A549 (cell line): ENCODE data around the gene DGUOK. TPM values are rescaled to one million over a fixed set of nuclear protein-coding genes. Genes with fewer than 3 reads are reported as not detected.

ENCODE experiments used
- ATAC-seq, 2 experiments: fragments of 200-7000 bp in 1 of 2; fragments of >200 bp in 1 of 2; cut with Nextera tagmentation in 1 of 2; cut with Tn5 transposase in 1 of 2; 3 replicates each; pipeline versions ENCODE4 v1.8.0 to v1.9.1; 2018 to 2020; ENCODE audit warnings: mild to moderate bottlenecking in 1 of 2, moderate library complexity in 1 of 2
- CTCF ChIA-PET: fragments of 300-600 bp; sonication (Branson Sonifier 250); formaldehyde crosslinking; extraction: SDS; loops from one replicate; lab custom pipeline; 2021; ENCODE audit warnings: antibody characterized with exemption, inconsistent platforms; lab: Yijun Ruan, JAX
- POLR2A ChIA-PET: fragments of 350-600 bp; formaldehyde crosslinking; extraction: SDS; loops from one replicate; lab custom pipeline; 2021; ENCODE audit warnings: antibody characterized with exemption, inconsistent platforms; lab: Yijun Ruan, JAX
- DNase-seq, 2 experiments: peaks; one replicate each; pipeline versions ENCODE4 v3.0.0 to v3.0.0-alpha.2; 2011 to 2016; ENCODE audit warnings: low read depth in 1 of 2, low spot score in 1 of 2
- FAIRE-seq: peaks from 2 replicates; lab custom pipeline; 2011; peaks lifted over from hg19 to GRCh38; lab: Jason Lieb, UNC
- H3K27ac ChIP-seq, 2 experiments: fragments of >200 bp; sonication (Bioruptor Twin); formaldehyde crosslinking; 3 replicates each; pipeline ENCODE4 v1.5.1; 2016 to 2017
- H3K4me1 ChIP-seq: fragments of >200 bp; sonication (Bioruptor Twin); formaldehyde crosslinking; 3 replicates; pipeline ENCODE4 v1.6.1; 2016
- H3K4me2 ChIP-seq: fragments of >200 bp; sonication (Bioruptor Twin); formaldehyde crosslinking; 3 replicates; pipeline ENCODE4 v1.6.1; 2016
- H3K4me3 ChIP-seq: fragments of >200 bp; sonication (Bioruptor Twin); formaldehyde crosslinking; 3 replicates; pipeline ENCODE4 v1.5.1; 2016
- H3K9me3 ChIP-seq: fragments of >200 bp; sonication (Bioruptor Twin); formaldehyde crosslinking; 3 replicates; pipeline ENCODE4 v1.6.1; 2016
- CEBPB ChIP-seq, 2 experiments: fragments of >200 bp in 1 of 2; sonication (Bioruptor Twin) in 1 of 2; formaldehyde crosslinking in 1 of 2; IDR thresholded peaks; 2 replicates each; pipeline ENCODE4 v1.6.1; 2012 to 2016
- CHD2 ChIP-seq: fragments of 150-350 bp; IDR thresholded peaks from 2 replicates; pipeline ENCODE4 v1.6.1; 2014; ENCODE audit warnings: low read length; ENCODE audit not compliant: partially characterized antibody
- CHD4 ChIP-seq: fragments of 200-600 bp; sonication (generic); IDR thresholded peaks from 2 replicates; pipeline ENCODE4 v1.6.1; 2016; ENCODE audit warnings: antibody characterized with exemption, mild to moderate bottlenecking, borderline replicate concordance
- ESRRA ChIP-seq: fragments of 150-350 bp; IDR thresholded peaks from 2 replicates; pipeline ENCODE4 v1.6.1; 2014; ENCODE audit warnings: mild to moderate bottlenecking, low read length, borderline replicate concordance
- FOSB ChIP-seq: fragments of 250-450 bp; sonication (Bioruptor Pico); IDR thresholded peaks from 2 replicates; pipeline ENCODE4 v1.5.0; 2020; ENCODE audit warnings: mild to moderate bottlenecking, moderate library complexity
- HDAC2 ChIP-seq: fragments of 200-600 bp; sonication (generic); IDR thresholded peaks from 2 replicates; pipeline ENCODE4 v1.6.1; 2016
- HOXB13 ChIP-seq: fragments of 250-450 bp; sonication (Bioruptor Pico); IDR thresholded peaks from 2 replicates; pipeline ENCODE4 v1.5.0; 2020; ENCODE audit warnings: low read depth, mild to moderate bottlenecking, moderate library complexity
- HOXB5 ChIP-seq: fragments of 250-450 bp; sonication (Bioruptor Pico); IDR thresholded peaks from 2 replicates; pipeline ENCODE4 v1.5.0; 2020; ENCODE audit warnings: mild to moderate bottlenecking, moderate library complexity
- KDM1A ChIP-seq: fragments of 200-600 bp; sonication (generic); IDR thresholded peaks from 2 replicates; pipeline ENCODE4 v1.6.1; 2016; ENCODE audit warnings: low read depth, mild to moderate bottlenecking
- KDM5A ChIP-seq: fragments of 200-600 bp; sonication (generic); IDR thresholded peaks from 2 replicates; pipeline ENCODE4 v1.6.1; 2016; ENCODE audit warnings: antibody characterized with exemption, mild to moderate bottlenecking
- NPAS2 ChIP-seq: fragments of 250-450 bp; sonication (Bioruptor Pico); IDR thresholded peaks from 2 replicates; pipeline ENCODE4 v1.8.0; 2022; ENCODE audit warnings: mild to moderate bottlenecking, moderate library complexity, borderline replicate concordance
- RAD21 ChIP-seq, 2 experiments: fragments of >200 bp in 1 of 2; sonication (Bioruptor Twin) in 1 of 2; formaldehyde crosslinking in 1 of 2; IDR thresholded peaks in 1 of 2; conservative IDR thresholded peaks in 1 of 2; 2 replicates in 1 of 2; 3 replicates in 1 of 2; pipeline ENCODE4 v1.6.1; 2012 to 2018; ENCODE audit warnings: inconsistent platforms in 1 of 2
- RARB ChIP-seq: fragments of 250-450 bp; sonication (Bioruptor Pico); IDR thresholded peaks from 2 replicates; pipeline ENCODE4 v1.8.0; 2021; ENCODE audit warnings: mild to moderate bottlenecking, moderate library complexity
- RNF2 ChIP-seq: fragments of 200-600 bp; sonication (generic); IDR thresholded peaks from 2 replicates; pipeline ENCODE4 v1.6.1; 2016; ENCODE audit warnings: low read depth, mild to moderate bottlenecking, antibody characterized with exemption, moderate library complexity, borderline replicate concordance
- TP53 ChIP-seq: fragments of 250-450 bp; sonication (Bioruptor Pico); IDR thresholded peaks from 2 replicates; pipeline ENCODE4 v1.5.0; 2021; ENCODE audit warnings: mild to moderate bottlenecking, moderate library complexity
- WGBS: methylation state at CpG from one replicate; pipeline ENCODE4 v1.1.6; 2017; ENCODE audit errors: missing lambda C conversion rate; 5-methylcytosine and 5-hydroxymethylcytosine counted together
- polyA plus RNA-seq, 4 experiments: library from polyadenylated mRNA; depleted of rRNA in 3 of 4; stranded (reverse); fragments of >200 nt; fragmentation: RNase III in 1 of 4; extraction: RNeasy Plus Mini Kit Qiagen cat#74134 plus additional on column Dnase treatment in 1 of 4; gene quantifications; 2 replicates in 3 of 4; 3 replicates in 1 of 4; pipeline ENCODE4 v1.2.3, GENCODE V29; 2011 to 2017
- TF ChIP-seq, protein P1 (sequence below): fragments of >200 bp; sonication (Bioruptor Twin); formaldehyde crosslinking; IDR thresholded peaks from 3 replicates; pipeline ENCODE4 v1.5.1; 2016
- TF ChIP-seq, protein P2 (sequence below): IDR thresholded peaks from 2 replicates; pipeline ENCODE4 v1.6.1; 2012

The DGUOK gene
- polyA plus RNA-seq, 2 of the 4 experiments (the other 2 are of a cell fraction), result 128 to 145 TPM

DNA sequence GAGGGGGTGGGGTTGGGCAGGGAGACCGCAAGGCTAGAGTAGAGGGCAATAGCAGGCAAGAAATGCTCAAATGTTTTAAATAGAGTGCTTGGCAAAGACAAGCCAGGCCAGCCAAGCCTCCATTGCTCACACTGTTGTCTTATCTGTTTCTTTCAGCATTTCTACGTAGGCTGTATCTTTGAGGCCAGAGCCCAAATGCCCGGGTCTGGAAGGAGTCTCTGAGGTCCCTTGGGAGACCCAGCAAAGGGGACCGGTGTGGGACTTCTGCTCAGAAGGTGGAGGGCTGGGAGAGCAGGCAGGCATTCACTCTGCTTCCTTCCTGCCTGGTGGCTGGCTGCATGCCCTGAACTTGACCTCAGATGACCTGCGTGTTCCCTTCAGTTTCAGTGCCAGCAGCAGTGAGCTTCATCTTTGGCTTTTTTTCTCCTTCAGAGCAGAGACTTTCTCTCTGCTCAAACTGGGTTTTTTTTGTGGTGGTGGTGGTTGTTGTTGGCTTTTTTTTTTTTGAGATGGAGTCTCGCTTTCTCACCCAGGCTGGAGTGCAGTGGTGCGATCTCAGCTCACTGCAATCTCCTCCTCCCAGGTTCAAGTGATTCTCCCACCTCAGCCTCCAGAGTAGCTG is 44.3 kb downstream of the DGUOK start:
- DNase-seq (no peak), ATAC-seq (peak in 1 of 2 experiments; percentile 43; a peak in 3 of 6 replicates)
- CTCF ChIA-PET, result interaction anchor here (0.8 kb wide), 1 partner anchor 147 kb away, joined by 3 read pairs; no protein-coding TSS in a partner anchor
- Histone ChIP-seq H3K4me3 (no peak overlapping the region), H3K4me1 (peaks cover 10% of the 10 kb centered on the region; the same call in 2 of the 3 replicates), H3K27ac (peak overlapping the region in 1 of 2 experiments; percentile 37; a peak in 1 of 6 replicates), H3K4me2 (peak overlapping the region; percentile 19; the same call in 1 of the 3 replicates)
- 76% methylated on average over 7 of the region's 7 CpGs for WGBS
- POLR2A ChIA-PET, result no interaction called here
- TF ChIP-seq HDAC2, result no peak
- TF ChIP-seq, protein P1, sequence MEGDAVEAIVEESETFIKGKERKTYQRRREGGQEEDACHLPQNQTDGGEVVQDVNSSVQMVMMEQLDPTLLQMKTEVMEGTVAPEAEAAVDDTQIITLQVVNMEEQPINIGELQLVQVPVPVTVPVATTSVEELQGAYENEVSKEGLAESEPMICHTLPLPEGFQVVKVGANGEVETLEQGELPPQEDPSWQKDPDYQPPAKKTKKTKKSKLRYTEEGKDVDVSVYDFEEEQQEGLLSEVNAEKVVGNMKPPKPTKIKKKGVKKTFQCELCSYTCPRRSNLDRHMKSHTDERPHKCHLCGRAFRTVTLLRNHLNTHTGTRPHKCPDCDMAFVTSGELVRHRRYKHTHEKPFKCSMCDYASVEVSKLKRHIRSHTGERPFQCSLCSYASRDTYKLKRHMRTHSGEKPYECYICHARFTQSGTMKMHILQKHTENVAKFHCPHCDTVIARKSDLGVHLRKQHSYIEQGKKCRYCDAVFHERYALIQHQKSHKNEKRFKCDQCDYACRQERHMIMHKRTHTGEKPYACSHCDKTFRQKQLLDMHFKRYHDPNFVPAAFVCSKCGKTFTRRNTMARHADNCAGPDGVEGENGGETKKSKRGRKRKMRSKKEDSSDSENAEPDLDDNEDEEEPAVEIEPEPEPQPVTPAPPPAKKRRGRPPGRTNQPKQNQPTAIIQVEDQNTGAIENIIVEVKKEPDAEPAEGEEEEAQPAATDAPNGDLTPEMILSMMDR, result no peak
- no peak for TF ChIP-seq KDM1A
- no peak for TF ChIP-seq FOSB
- TF ChIP-seq HOXB5 (CRISPR knock-in tag), result no peak
- no peak for TF ChIP-seq CHD4
- no peak for TF ChIP-seq TP53 (CRISPR knock-in tag)
- TF ChIP-seq, all 56 proteins: peak for 0
- no peak for FAIRE-seq
- no peaks in the 10 kb centered on the region for H3K9me3 ChIP-seq

DNA sequence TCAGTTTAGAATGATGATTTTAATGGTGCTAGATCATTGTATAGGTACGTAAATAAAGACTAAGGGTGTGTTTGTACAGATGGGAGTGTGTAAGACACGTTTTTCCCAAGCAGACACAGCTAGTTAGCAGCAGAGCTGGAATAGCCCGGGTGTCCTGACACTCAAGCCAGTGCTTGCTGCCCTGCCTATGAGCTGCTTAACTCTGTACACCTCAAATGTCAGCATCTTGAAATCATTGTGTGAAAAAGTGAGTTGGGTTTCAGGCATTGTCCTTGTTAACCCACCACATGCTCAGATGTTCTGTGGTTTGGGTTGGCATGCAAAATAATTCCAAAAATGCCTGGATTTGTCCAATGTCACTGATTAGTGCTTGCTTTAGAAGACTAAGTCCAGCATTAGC is 45.0 kb downstream of the DGUOK start:
- Histone ChIP-seq H3K4me2 (no peak overlapping the region), H3K4me1 (peaks cover 10% of the 10 kb centered on the region; the same call in 2 of the 3 replicates), H3K27ac (no peak overlapping the region), H3K9me3 (no peaks in the 10 kb centered on the region), H3K4me3 (no peak overlapping the region)
- WGBS, result 48% methylated on average over 3 of the region's 3 CpGs
- no peak for DNase-seq
- ChIA-PET CTCF (interaction anchor here (1.0 to 1.5 kb wide), 2 partner anchors 8 to 148 kb away, joined by 3 read pairs; no protein-coding TSS in a partner anchor), POLR2A (no interaction called here)
- TF ChIP-seq RARB (no peak), RAD21 (conservative IDR thresholded peaks at IDR 0.05 in 1 of 2, IDR thresholded peaks at IDR 0.05 in 1 of 2) (no peak), CEBPB (IDR thresholded peaks at IDR 0.05) (no peak), CHD2 (no peak), NPAS2 (no peak), KDM5A (no peak), HOXB13 (CRISPR knock-in tag) (no peak), ESRRA (no peak)
- ATAC-seq, result peak in 1 of 2 experiments; percentile 20; a peak in 2 of 6 replicates
- FAIRE-seq, result no peak

DNA sequence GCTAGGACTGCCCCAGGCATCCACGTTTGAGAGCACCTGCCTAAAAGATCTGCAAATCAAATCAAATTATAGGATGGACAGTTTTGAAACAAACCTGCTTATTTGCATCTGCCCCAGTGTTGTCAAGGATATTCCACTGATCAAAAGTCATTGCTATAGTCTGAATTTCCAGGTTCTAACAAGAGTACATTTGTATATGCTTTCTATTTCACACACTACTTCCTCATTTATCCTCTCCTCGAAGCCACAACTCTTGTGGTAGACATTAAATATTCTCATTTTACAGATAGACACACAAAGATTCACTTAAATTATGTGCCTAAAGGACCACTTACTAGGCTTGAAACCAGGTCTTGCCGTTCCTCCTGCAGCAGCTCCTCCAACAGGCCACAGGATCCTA is 46.2 kb downstream of the DGUOK start:
- Histone ChIP-seq H3K4me3 (no peak overlapping the region), H3K4me2 (no peak overlapping the region), H3K9me3 (no peaks in the 10 kb centered on the region), H3K27ac (no peak overlapping the region), H3K4me1 (peaks cover 10% of the 10 kb centered on the region; the same call in 2 of the 3 replicates)
- POLR2A ChIA-PET, result interaction anchor here (0.6 kb wide), 1 partner anchor 13 kb away, joined by 3 read pairs; no protein-coding TSS in a partner anchor
- no peak for TF ChIP-seq RNF2
- TF ChIP-seq, protein P2, sequence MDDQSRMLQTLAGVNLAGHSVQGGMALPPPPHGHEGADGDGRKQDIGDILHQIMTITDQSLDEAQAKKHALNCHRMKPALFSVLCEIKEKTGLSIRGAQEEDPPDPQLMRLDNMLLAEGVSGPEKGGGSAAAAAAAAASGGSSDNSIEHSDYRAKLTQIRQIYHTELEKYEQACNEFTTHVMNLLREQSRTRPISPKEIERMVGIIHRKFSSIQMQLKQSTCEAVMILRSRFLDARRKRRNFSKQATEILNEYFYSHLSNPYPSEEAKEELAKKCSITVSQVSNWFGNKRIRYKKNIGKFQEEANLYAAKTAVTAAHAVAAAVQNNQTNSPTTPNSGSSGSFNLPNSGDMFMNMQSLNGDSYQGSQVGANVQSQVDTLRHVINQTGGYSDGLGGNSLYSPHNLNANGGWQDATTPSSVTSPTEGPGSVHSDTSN, result no peak
- no peak for TF ChIP-seq FOSB
- FAIRE-seq (no peak), ATAC-seq (no peak), DNase-seq (no peak)
- CTCF ChIA-PET, result interaction anchor here (1.5 kb wide), 1 partner anchor 9 kb away, joined by 3 read pairs; no protein-coding TSS in a partner anchor
- 66% methylated on average over 3 of the region's 3 CpGs for WGBS
